HFF-Myc (cell line): ENCODE data around the gene TMEM151A.

Source experiments
- DNase-seq: peaks from one replicate; pipeline ENCODE4 v3.0.0-alpha.2; 2011; ENCODE audit warnings: low read depth; ENCODE audit errors: extremely low read depth
- H3K4me3 ChIP-seq: replicated peaks from 2 replicates; pipeline ENCODE4 v1.5.1; 2011; ENCODE audit warnings: low read depth, mild to moderate bottlenecking, control low read depth, low read length
- TF ChIP-seq, protein P1 (sequence below): IDR thresholded peaks from 2 replicates; pipeline ENCODE4 v1.5.1; 2012; ENCODE audit warnings: mild to moderate bottlenecking, low read depth, low read length, control low read depth; ENCODE audit errors: missing control alignments

The TMEM151A gene

DNA sequence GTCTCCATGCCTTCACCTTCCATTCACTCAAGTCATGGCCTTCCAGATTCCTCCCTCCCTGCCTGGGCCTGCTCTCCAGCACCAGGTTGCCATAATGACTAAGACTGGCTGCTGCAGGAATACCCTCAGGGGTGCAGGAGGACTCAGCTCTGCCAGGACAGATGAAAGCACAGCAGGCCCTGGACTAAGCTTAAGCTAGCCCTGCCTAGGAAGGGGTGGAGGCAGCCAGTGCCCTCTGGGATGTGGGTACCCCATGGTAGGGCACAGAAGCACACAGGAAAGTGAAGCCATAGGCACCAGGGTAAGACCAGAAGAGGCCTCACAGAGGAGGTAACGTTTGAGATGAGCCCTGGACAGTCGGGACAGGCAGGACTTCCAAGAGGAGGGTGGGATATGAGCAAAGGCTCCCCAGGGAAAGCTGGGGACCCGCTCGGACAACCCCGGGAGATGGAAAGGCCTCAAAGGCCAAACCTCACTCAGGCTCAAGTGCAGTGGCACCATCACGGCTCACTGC is 47.5 kb downstream of the TMEM151A start:
- no peak overlapping the region for H3K4me3 ChIP-seq
- no peak for DNase-seq
- TF ChIP-seq, protein P1, sequence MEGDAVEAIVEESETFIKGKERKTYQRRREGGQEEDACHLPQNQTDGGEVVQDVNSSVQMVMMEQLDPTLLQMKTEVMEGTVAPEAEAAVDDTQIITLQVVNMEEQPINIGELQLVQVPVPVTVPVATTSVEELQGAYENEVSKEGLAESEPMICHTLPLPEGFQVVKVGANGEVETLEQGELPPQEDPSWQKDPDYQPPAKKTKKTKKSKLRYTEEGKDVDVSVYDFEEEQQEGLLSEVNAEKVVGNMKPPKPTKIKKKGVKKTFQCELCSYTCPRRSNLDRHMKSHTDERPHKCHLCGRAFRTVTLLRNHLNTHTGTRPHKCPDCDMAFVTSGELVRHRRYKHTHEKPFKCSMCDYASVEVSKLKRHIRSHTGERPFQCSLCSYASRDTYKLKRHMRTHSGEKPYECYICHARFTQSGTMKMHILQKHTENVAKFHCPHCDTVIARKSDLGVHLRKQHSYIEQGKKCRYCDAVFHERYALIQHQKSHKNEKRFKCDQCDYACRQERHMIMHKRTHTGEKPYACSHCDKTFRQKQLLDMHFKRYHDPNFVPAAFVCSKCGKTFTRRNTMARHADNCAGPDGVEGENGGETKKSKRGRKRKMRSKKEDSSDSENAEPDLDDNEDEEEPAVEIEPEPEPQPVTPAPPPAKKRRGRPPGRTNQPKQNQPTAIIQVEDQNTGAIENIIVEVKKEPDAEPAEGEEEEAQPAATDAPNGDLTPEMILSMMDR = no peak

DNA sequence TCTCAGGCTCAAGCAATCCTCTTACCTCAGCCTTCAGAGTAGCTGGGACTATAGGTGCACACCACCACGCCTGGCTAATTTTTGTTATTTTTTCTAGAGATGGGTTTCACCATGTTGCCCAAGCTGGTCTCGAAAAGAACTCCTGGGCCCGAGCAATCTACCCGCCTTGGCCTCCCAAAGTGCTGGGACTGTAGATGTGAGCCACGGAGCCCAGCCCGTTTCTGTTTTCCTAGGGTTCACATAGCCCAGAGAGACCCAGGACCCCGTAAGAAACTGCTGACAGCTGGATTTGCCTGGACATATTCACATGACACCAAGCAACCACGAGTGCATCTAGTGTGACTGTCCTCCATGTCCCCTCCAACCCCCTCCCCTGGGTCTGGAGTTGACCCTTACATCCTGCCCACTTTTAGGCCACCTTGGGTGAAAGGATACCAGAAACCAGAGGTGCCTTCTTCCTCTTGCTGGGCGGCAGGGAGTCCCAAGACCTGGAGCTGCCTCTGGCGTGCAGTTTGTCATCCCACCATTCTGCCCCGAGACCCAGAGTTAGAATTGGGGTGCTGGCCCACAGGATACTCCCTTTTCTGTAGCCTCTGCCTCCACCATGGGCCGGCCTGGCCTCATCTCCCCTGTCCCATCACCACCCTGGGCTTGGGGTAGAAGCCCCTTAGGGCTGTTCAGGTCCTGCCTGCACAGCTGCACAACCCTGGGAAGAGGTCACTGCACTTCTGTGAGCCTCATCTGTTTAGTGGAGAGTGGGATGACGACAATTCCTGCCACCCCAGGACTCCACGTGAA is 48.2 kb downstream of the TMEM151A start:
- DNase-seq = no peak

DNA sequence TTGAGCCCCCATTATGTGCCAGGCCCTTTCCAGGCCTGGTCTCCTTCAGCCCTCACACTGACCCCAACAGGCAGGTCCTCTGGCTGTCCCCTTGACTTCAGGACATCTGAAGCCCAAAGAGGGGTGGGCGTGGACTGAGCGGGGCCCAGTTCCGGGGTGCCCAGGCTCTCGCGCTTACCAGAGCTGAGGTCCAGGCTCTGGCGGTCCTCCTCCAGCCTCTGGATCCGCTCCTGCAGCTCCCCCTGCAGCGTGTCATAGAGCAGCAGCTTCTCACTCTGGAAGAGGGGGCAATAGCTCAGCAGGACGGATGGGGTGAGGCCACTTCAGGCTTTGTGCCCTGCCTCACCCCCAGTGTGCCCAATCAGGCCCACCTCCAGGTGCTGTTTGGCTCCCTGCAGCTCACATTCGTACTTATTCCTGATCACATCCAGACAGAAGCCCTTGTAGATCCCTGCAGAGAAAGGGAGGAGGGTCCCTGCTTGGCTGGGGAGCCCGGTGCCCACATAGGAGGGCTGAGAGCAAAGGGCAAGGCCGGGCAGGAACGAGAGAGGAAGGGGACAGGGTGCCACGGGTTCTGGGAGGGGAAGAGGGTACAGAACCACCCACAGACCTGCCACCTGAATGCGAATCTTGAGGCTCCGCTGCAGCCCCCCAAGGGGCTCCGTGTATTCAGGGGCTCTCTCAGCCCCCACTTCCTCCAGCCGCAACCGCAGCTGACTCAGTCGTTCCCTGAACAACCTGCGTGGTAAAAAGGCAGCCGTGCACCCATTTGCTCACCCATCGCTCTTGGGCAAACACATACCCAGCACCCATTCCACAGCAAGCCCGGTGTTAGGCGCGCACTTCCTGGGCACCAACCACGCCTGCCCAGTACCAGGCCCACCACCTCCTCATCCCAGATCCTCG is 49.2 kb downstream of the TMEM151A start:
- DNase-seq = no peak
- H3K4me3 ChIP-seq = no peak overlapping the region
- TF ChIP-seq, protein P1 = no peak

More for the DNA sequence above, 48.2 kb downstream of the TMEM151A start:
- TF ChIP-seq, protein P1 = no peak
- no peak overlapping the region for H3K4me3 ChIP-seq

DNA sequence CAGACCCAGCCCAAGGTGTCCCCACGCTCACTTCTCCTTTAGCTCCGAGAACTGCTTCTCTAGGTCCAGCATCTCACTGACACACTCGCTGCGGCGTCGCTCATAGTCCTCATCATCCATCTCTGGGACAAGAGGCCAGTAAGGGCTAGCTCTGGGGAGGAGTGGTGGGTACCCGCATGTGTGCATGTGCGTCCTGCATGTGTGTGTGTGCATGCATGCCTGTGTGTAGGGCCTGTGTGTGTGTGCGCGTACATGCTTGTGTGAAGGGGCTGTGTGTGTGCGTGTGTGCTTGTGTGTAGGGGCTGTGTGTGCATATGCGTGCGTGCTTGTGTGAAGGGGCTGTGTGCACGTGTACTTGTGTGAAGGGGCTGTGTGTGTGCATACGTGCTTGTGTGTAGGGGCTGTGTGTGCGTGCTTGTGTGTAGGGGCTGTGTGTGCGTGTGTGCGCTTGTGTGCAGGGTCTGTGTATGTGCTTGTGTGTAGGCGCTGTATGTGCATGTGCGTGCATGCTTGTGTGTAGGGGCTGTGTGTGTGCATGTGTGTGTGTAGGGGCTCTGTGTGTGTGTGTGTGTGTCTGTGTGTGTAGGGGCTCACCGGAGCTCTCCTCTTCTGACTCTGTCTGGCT is 49.9 kb downstream of the TMEM151A start:
- DNase-seq = no peak
- TF ChIP-seq, protein P1 = no peak
- no peak overlapping the region for H3K4me3 ChIP-seq

DNA sequence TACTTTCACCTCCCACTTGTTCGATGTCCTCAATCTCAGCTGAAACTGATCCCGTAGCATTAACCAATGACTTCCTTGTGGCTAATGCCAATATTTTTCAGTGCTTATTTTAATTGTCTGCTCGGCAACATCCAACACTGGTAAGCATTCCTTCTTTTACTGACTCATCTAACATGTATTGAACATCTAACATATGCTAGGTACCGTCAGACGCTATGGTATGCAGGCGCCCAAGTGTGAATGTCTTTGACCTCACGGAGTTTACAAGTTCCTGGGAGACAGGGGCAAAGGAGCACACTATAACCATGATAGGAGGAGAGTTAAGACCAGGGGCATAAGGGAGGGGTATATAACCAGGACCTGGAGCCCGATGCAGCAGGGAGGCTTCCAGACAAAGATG is 51.5 kb downstream of the TMEM151A start:
- DNase-seq = no peak
- H3K4me3 ChIP-seq = no peak overlapping the region
- TF ChIP-seq, protein P1 = no peak

DNA sequence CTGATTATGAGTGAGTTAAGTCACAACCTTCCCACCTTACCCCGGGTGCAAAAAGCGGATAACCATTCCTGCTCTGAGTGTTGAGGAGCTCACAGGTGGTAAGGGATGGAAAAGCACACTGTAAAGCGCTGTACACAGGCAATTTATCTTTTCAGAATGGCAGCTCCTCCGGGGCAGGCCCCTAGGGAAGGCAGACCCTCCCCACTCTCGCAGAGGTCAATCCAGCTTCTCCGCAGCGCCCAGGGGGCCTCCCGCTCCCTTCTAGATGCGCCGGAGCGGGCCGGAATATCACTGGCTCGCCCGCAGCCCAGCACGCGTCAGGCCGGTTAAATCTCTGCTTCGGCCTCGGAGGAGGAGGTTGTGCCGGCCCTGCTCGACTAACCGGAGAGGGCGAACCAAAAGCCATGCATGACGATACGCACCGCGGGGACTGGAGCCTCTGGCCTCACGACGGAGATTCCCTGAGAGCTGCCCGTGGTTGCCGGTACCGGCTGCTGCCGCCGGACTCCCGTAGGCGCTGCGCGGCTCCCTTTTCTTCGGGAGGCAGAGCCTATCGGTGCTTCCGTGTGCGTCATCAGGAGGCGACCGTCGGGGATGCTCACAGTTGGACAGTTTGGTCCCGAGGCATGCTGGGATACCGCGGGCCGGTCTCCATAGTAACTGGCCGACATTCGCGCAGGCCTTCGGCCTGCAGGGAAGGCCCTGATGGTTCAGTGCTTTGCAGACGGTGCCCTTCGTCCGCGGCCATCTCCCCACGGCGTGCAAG is 53.0 kb downstream of the TMEM151A start, which contains the start of gene BRMS1:
Gene BRMS1, minus strand, starts transcription at position 555 of the 766 bp plus-strand sequence. CDS start 2,870 bp downstream, outside the sequence.
- peak within 1 kb of the TSS; percentile 85 for H3K4me3 ChIP-seq
- DNase-seq = peak; percentile 88
- TF ChIP-seq, protein P1 = no peak
